Tongue (tissue), 2 donors: ENCODE data around the gene LONP1. TPM values are rescaled to one million over a fixed set of nuclear protein-coding genes. Genes with fewer than 3 reads are reported as not detected.

Source experiments
- DNase-seq: peaks from one replicate; pipeline ENCODE4 v3.0.0-alpha.2; 2015
- total RNA-seq: library from RNA; depleted of rRNA; stranded (reverse); fragments of >200 nt; gene quantifications from one replicate; pipeline ENCODE4 v1.2.3, GENCODE V29; 2014

The LONP1 gene
- total RNA-seq, 1 donor from 2014 or later: 55.7 TPM

DNA sequence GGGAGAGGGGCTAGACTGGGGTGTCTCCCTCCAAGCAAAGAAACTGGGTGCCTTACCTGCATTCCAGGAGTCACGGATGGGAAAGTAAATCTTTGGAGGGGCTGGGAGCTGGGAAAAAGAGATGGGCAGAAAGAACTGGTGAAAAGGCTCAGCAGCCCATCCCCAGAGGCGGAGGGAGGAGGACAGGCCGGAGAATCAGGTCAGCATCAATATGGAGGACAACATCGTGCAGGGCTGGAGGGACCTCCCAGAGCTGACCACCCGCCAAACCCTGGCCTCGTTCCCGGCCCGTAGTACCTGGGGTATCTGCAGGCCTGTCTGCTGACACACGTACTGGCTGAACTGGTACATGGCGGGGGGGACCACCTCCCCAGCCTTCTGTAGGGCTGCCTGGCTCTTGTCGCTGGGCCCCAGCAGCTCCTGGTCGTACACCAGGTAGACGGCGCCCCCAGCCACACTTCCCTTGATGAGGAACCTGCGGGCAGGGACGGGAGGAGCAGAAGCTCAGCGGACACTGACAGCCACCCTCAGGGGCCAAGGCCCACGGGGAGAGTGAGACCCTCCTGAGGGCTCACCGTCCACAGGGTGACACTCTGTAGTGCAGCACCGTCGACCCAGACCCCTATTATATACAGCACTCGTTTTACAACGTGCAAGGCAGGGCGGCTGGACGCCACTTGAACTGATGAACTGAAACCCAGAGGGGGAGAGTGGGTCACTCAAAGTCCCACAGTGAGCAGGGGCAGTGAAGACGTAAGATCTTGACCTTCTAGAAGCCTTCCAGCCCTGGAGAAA, 40.5 kb downstream of the LONP1 start:
- no peak for DNase-seq

DNA sequence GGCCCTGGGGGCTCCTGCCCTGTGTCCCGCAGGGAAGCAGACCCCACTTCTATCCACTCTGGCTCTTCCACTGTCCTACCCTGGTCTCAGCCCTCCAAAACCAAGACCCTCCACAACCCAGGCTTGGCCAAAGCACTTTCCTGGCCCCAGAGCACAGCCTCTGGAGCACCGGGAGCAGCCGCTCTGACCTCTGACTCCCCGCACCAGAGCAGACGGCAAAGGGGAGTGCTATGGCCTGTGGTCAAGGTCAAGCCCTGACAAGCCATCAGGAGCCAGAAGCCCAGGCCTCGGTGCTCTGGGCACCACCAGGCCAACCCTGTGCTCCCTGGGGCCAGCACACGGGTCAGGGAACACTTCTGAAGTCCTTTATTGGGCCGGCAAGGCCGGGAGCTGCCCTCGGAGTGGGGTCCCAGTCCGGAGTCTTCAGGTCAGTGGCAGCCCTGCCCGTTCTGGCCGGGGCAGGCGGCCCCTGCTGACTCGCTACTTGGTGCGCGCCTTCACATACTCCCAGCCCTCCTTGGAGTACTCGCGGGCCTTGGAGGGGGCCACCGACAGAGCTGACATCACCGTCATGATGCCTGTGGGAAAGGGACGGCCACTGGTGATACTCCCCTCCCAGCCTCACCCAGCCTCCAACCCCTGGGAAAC, 41.8 kb downstream of the LONP1 start:
- no peak for DNase-seq

DNA sequence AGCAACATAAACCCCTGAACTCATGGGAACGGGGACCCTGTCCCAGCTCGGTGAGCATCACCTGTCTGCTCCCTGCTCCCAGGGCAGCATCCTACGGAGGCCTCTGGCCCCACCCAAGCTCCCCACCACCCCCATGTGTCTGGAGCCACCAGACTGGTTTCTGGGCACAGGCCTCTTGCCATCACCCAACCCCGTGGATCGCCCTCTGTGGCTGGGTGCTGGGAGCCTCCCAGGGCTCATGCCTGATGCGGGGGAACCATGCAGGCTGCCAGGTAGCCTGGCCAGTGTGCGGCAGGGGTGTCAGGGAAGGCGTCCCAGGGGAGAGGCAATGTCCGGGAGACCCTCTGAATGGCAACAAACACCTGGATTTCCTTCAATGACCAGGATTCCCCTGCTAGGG, 42.4 kb downstream of the LONP1 start:
- no peak for DNase-seq

- no peak for DNase-seq
Observed at GRCh38 chr19:5677136-5677535, 42.8 kb downstream of the LONP1 start.

DNA sequence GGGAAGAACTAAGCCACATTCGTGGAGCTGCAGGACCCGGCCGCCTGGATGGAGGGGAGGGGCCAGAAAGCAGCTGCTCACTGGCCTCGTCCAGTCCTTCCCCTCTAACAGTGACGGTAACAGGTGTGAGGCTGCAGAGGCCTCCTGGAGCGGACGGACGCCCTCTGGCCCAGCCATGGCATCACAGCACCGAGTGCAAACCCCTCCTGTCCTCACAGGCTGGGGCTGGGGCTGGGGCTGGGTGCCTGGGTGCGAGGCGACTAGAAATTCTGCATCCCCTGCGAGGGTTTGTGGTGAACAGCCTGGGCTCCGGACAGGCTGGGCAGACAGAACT, 43.2 kb downstream of the LONP1 start:
- DNase-seq: peak; percentile 89

DNA sequence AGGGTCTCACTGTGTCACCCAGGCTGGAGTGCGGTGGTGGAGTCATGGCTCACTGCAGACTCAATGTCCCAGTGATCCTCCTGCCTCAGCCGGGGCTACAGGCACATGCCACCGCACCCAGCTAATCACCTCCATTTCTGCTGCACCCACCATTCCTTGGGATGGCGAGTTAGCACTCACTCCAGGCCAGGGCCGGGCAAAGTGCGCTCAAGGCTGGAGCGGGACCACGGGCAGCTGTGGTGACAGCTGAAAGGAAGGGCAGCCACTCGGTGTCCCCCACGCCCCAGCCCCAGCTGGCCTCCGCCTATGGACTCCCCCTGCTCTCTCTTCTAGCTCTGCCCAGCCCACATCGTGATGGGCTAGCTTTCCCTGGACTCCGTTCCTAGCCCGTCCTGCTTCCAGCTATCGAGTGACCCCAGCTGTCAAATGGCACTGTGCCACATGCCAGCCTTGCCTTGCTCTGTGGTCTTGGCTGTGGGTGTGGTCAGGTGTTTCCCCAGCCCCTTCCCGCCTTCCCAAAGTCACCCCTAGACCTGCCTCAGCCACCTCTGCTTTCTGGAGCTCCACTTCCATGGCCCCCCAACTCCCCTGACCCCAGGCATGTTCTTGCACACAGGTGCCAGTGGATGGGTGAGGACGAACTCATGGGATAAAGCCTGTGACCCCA, 43.7 kb downstream of the LONP1 start:
- peak; percentile 94 for DNase-seq

GRCh38 chr19:5674714-5675113, 45.2 kb downstream of the LONP1 start:
- DNase-seq: no peak

GRCh38 chr19:5673752-5674151, 46.2 kb downstream of the LONP1 start:
- DNase-seq: no peak

DNA sequence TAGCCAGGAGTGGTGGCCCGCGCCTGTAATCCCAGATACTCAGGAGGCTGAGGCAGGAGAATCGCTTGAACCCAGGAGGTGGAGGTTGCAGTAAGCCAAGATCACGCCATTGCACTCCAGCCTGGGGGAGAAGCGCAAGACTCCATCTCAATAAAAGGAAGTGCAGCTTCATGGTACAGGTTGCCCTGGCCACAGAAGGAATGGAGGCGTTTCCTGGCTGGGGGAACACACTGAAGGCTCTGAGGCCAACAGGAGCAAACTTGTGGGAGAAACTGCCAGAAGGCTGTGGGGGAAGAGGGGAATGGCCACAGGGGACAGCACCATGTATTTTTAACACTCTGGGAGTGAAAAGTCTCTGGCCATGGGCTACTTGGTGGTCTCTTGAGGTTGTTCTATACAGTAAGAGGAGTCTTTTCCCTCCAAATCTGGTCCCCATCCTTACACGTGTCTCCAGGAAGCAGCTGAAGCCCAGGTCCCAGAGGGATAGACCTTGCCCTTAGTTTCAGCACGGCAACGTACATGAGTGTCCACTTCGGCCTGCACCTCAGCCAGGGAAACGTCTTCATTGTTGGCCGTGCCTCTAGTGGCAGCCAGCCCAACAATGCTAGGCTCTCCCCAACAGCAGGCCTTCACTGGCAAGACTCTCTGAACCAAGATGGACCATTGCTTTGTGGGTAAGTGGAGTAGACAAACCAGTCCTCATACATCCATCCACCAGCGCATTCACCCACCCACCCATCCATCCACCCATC, 47.1 kb downstream of the LONP1 start:
- DNase-seq: no peak

- DNase-seq: no peak
Observed at GRCh38 chr19:5671600-5671999, 48.3 kb downstream of the LONP1 start.

DNA sequence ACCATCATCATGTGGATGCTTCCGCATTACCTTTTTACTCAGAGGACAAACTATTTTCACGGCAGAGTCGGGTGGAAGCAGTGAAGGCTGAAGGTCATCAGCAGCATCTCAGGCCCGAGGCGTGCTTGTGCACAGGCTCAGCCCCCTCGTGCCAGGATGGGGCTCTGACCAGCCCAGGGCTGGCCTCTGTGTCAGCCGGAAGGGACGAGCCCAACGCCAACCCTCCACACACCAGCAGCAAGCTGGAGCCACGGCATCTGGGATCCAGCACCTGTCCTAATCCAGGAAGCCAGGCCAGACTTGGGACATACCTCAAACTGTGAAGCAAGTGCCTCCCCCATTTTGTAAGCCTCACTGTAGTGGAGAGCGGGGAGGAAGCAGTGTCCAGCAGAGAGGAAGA, 50.7 kb downstream of the LONP1 start:
- no peak for DNase-seq

DNA sequence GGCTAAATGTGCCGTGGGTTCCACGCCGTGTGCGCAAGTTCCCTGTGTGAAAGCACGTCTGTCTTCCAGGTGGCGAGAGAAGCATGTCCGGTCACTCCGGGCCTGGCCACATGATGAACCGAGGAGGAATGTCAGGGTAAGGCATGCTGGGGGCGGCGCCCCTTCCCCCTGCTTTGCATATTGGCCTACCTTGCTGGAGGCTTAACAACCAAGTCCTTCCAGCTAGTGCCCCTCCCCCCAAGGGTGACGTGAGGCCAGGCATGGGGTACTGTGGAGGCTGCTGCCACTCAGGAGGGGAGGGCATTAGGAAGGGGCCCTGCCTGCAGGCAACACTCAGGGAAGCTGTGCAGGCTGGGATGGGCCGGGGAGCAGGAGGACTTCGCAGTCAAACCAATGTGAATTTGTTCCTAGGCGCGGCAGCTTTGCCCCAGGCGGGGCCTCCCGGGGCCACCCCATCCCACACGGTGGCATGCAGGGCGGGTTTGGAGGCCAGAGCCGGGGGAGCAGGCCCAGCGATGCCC, 52.1 kb downstream of the LONP1 start:
- no peak for DNase-seq

DNA sequence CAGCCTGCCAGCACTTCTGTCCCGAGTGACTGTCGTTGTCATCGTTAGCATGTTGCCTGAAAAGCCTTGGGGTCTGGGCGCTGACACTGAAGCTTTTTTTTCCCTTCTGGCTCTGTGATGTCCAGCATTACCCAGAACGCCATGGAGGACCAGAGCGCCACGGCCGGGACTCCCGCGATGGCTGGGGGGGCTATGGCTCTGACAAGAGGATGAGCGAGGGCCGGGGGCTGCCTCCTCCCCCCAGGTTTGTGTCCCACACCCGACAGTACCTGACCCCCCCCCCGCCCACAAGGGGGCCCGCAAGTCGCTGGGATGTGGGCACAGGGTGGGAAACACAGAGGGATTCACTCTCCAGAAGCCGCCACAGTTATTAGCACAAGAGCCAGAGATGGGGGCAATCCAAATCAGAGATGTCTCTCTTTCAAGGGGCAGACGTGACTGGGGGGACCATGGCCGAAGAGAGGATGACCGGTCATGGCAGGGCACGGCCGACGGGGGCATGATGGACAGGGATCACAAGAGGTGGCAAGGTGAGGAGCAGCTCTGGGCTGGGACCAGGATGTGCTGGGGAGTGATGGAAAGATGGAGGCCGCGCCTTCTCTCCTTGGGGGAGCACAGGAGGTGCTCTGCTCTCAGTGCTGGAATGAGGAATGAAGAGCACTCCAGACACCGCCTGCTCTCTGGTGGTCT, 52.9 kb downstream of the LONP1 start:
- no peak for DNase-seq

- no peak for DNase-seq
Observed at GRCh38 chr19:5665781-5666513, 54.0 kb downstream of the LONP1 start.

- peak; percentile 43 for DNase-seq
Observed at GRCh38 chr19:5664515-5664914, 55.4 kb downstream of the LONP1 start.

- DNase-seq: no peak
Observed at GRCh38 chr19:5663904-5664303, 56.0 kb downstream of the LONP1 start.

DNA sequence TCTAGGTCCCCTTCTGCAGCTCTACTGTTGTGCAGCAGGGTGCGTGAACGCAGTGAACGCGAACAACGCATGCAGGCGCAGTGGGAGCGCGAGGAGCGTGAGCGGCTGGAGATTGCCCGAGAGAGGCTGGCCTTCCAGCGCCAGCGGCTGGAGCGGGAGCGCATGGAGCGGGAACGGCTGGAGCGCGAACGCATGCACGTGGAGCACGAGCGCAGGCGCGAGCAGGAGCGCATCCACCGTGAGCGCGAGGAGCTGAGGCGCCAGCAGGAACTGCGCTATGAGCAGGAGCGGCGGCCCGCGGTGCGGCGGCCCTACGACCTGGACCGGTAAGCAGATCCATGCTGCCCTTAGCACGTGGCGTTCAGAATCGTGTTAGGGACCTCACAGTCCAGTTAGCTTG, 58.5 kb downstream of the LONP1 start:
- DNase-seq: no peak

- no peak for DNase-seq
Observed at GRCh38 chr19:5655412-5655811, 64.5 kb downstream of the LONP1 start.

- DNase-seq: no peak
Observed at GRCh38 chr19:5654931-5655330, 65.0 kb downstream of the LONP1 start.

GRCh38 chr19:5652261-5652660, 67.7 kb downstream of the LONP1 start:
- DNase-seq: no peak

DNA sequence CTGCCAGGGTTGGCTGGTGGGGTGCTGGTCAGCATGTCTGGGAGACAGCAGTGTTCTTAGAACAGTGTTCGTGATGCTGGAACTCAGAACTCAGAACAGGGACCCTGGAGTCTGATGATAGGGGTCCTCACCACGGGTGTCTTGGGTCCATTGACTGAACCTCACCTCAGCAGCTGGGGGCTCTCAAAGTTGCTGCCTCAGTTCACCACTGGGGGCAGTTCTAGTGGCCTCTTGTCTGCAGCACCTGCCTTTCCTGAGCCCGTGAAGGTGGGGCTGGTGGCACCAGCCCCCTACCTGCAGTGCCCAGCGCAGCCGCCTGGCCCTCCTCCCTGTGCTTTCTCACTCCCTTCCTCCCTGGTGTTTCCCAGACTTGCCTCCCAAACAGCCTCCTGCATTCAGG, 68.6 kb downstream of the LONP1 start:
- no peak for DNase-seq
